ENCODE measurements around the gene NF1. TPM values are rescaled to one million over a fixed set of nuclear protein-coding genes. Genes with fewer than 3 reads are reported as not detected.

The NF1 gene
- polyA plus RNA-seq, 1 of the 3 experiments (the other 2 are of a cell fraction): 19.6 TPM

DNA sequence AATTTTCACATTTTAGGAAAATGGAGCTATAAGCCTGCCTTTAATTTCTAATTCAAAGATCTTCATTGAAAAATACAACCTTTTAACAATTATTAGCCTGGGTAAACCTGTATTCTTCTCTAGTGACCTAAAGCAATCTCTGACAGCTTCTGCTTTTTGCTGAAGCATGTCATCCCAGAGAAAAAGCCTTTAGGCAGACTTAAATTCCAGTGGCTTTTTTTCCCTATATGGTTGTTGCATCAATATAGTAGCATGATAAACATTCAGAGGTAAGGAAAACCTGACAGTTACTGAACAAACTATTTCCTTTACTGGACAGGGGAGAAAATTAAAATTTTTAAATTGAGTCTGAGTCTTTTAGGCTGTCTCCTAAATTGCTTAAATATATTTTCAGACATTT is 234.4 kb downstream of the NF1 start:
- POLR2A ChIA-PET: no interaction called here
- H3K9ac ChIP-seq: no peak overlapping the region
- H3F3A ChIP-seq (replicated peaks; ENCODE audit: insufficient read depth): peaks cover 21% of the 10 kb centered on the region
- peaks cover 0 to 12% of the 10 kb centered on the region in 2 experiments; a peak in 1 of 4 replicates for H3K4me1 ChIP-seq (ENCODE audit: control insufficient read depth in 1 of 2, insufficient read depth in 2 of 2, low read depth in 1 of 2, low read length in 1 of 2)
- H3K9me3 ChIP-seq: no peaks in the 10 kb centered on the region
- no peak overlapping the region for H2AFZ ChIP-seq (ENCODE audit: low read depth)
- no peaks in the 10 kb centered on the region for H4K20me1 ChIP-seq (ENCODE audit: insufficient read depth)
- DNase-seq: no peak
- H3K27me3 ChIP-seq (ENCODE audit: insufficient read depth): no peaks in the 10 kb centered on the region
- TF ChIP-seq TCF12 (IDR thresholded peaks at IDR 0.05): no peak
- TF ChIP-seq RXRA (IDR thresholded peaks at IDR 0.05; ENCODE audit: borderline replicate concordance, low read depth): no peak
- TF ChIP-seq FOSL2 (IDR thresholded peaks at IDR 0.05; ENCODE audit: borderline replicate concordance, low read depth): no peak
- no peak for TF ChIP-seq YY1 (IDR thresholded peaks at IDR 0.05; ENCODE audit: low read depth)
- TF ChIP-seq TEAD4 (IDR thresholded peaks at IDR 0.05; ENCODE audit: borderline replicate concordance, insufficient read depth): no peak
- TF ChIP-seq RAD21 (IDR thresholded peaks at IDR 0.05; ENCODE audit: low read length): no peak
- TF ChIP-seq JUND (IDR thresholded peaks at IDR 0.05): no peak
- no peak for TF ChIP-seq POLR2AphosphoS5 (IDR thresholded peaks at IDR 0.05; ENCODE audit: low read depth, low read length)
- TF ChIP-seq, protein P1, sequence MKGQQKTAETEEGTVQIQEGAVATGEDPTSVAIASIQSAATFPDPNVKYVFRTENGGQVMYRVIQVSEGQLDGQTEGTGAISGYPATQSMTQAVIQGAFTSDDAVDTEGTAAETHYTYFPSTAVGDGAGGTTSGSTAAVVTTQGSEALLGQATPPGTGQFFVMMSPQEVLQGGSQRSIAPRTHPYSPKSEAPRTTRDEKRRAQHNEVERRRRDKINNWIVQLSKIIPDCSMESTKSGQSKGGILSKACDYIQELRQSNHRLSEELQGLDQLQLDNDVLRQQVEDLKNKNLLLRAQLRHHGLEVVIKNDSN (IDR thresholded peaks at IDR 0.05; ENCODE audit: borderline replicate concordance, low read depth): no peak
- no peak for TF ChIP-seq NFIC (IDR thresholded peaks at IDR 0.05; ENCODE audit: borderline replicate concordance)
- TF ChIP-seq RCOR1 (IDR thresholded peaks at IDR 0.05; ENCODE audit: low read length): no peak
- no peak for TF ChIP-seq EP300 (IDR thresholded peaks at IDR 0.05; ENCODE audit: borderline replicate concordance in 1 of 2, low read depth in 1 of 2, low read length in 1 of 2)
- TF ChIP-seq, protein P2, sequence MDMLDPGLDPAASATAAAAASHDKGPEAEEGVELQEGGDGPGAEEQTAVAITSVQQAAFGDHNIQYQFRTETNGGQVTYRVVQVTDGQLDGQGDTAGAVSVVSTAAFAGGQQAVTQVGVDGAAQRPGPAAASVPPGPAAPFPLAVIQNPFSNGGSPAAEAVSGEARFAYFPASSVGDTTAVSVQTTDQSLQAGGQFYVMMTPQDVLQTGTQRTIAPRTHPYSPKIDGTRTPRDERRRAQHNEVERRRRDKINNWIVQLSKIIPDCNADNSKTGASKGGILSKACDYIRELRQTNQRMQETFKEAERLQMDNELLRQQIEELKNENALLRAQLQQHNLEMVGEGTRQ (IDR thresholded peaks at IDR 0.05; ENCODE audit: borderline replicate concordance, low read depth, low read length): no peak
- TF ChIP-seq, protein P3, sequence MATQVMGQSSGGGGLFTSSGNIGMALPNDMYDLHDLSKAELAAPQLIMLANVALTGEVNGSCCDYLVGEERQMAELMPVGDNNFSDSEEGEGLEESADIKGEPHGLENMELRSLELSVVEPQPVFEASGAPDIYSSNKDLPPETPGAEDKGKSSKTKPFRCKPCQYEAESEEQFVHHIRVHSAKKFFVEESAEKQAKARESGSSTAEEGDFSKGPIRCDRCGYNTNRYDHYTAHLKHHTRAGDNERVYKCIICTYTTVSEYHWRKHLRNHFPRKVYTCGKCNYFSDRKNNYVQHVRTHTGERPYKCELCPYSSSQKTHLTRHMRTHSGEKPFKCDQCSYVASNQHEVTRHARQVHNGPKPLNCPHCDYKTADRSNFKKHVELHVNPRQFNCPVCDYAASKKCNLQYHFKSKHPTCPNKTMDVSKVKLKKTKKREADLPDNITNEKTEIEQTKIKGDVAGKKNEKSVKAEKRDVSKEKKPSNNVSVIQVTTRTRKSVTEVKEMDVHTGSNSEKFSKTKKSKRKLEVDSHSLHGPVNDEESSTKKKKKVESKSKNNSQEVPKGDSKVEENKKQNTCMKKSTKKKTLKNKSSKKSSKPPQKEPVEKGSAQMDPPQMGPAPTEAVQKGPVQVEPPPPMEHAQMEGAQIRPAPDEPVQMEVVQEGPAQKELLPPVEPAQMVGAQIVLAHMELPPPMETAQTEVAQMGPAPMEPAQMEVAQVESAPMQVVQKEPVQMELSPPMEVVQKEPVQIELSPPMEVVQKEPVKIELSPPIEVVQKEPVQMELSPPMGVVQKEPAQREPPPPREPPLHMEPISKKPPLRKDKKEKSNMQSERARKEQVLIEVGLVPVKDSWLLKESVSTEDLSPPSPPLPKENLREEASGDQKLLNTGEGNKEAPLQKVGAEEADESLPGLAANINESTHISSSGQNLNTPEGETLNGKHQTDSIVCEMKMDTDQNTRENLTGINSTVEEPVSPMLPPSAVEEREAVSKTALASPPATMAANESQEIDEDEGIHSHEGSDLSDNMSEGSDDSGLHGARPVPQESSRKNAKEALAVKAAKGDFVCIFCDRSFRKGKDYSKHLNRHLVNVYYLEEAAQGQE (IDR thresholded peaks at IDR 0.05; ENCODE audit: low read depth, low read length): no peak
- TF ChIP-seq, protein P4, sequence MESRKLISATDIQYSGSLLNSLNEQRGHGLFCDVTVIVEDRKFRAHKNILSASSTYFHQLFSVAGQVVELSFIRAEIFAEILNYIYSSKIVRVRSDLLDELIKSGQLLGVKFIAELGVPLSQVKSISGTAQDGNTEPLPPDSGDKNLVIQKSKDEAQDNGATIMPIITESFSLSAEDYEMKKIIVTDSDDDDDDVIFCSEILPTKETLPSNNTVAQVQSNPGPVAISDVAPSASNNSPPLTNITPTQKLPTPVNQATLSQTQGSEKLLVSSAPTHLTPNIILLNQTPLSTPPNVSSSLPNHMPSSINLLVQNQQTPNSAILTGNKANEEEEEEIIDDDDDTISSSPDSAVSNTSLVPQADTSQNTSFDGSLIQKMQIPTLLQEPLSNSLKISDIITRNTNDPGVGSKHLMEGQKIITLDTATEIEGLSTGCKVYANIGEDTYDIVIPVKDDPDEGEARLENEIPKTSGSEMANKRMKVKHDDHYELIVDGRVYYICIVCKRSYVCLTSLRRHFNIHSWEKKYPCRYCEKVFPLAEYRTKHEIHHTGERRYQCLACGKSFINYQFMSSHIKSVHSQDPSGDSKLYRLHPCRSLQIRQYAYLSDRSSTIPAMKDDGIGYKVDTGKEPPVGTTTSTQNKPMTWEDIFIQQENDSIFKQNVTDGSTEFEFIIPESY (IDR thresholded peaks at IDR 0.05; ENCODE audit: borderline replicate concordance, low read depth): no peak
- TF ChIP-seq SIN3A (IDR thresholded peaks at IDR 0.05; ENCODE audit: borderline replicate concordance, low read depth, low read length): no peak
- no peak for TF ChIP-seq ELF1 (IDR thresholded peaks at IDR 0.05)
- TF ChIP-seq NRF1 (IDR thresholded peaks at IDR 0.05; ENCODE audit: low read depth, low read length): no peak
- peak overlapping the region; percentile 23 to 90; a peak in 2 of 4 replicates for H3K27ac ChIP-seq (ENCODE audit: low read depth in 2 of 2, low read length in 1 of 2)
- H3K4me3 ChIP-seq (ENCODE audit: low read depth in 2 of 2, low read length in 1 of 2): no peak overlapping the region
- H3K4me2 ChIP-seq: no peak overlapping the region
- no peaks in the 10 kb centered on the region for H3K9me2 ChIP-seq
- H3K36me3 ChIP-seq (replicated peaks in 1 of 2; ENCODE audit: control insufficient read depth in 1 of 2, insufficient read depth in 2 of 2, low read length in 1 of 2): peaks cover 18 to 45% of the 10 kb centered on the region in 2 experiments
- CTCF ChIA-PET: interaction anchor here (0.9 kb wide), 1 partner anchor 45 kb away, joined by 3 read pairs; no protein-coding TSS in a partner anchor
- H3K79me2 ChIP-seq (ENCODE audit: insufficient read depth): no peaks in the 10 kb centered on the region; the same call in 1 of the 2 replicates
